ENCODE measurements around the gene ZBTB32.

DNA sequence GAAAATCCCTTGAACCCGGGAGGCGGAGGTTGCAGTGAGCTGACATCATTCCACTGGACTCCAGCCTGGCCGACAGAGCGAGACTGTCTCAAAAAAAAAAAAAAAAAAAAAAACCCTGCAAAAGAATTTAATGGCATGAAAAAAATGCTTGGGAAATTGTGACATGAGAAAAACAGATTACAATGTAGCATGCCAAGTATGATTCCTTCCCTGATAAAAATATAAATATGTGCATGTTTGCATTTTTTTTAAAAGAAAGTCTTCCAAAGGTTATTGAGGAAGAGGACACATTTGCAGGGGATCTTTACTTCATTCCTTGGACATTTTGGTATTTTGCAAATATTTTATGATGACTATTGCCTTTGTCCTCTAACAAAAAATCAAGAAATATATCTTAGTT is 14.5 kb upstream of the ZBTB32 start:
- no peak for TF ChIP-seq POLR2A (IDR thresholded peaks at IDR 0.05; ENCODE audit: extremely low read depth, insufficient read length)
- TF ChIP-seq, protein P1, sequence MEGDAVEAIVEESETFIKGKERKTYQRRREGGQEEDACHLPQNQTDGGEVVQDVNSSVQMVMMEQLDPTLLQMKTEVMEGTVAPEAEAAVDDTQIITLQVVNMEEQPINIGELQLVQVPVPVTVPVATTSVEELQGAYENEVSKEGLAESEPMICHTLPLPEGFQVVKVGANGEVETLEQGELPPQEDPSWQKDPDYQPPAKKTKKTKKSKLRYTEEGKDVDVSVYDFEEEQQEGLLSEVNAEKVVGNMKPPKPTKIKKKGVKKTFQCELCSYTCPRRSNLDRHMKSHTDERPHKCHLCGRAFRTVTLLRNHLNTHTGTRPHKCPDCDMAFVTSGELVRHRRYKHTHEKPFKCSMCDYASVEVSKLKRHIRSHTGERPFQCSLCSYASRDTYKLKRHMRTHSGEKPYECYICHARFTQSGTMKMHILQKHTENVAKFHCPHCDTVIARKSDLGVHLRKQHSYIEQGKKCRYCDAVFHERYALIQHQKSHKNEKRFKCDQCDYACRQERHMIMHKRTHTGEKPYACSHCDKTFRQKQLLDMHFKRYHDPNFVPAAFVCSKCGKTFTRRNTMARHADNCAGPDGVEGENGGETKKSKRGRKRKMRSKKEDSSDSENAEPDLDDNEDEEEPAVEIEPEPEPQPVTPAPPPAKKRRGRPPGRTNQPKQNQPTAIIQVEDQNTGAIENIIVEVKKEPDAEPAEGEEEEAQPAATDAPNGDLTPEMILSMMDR (IDR thresholded peaks at IDR 0.05; ENCODE audit: low read depth, low read length): no peak

Measured in NB4 (cell line).